Bronchial epithelial cell (primary cell): Measurements from ENCODE around the gene CCNT2. TPM values are rescaled to one million over a fixed set of nuclear protein-coding genes. Genes with fewer than 3 reads are reported as not detected.

Experiments used
- DNase-seq: peaks from one replicate; pipeline ENCODE4 v3.0.0-alpha.2; 2010; ENCODE audit warnings: low read depth
- FAIRE-seq: peaks from 2 replicates; lab custom pipeline; 2011; peaks lifted over from hg19 to GRCh38; lab: Jason Lieb, UNC
- H3K27me3 ChIP-seq: 2 replicates; pipeline ENCODE4 v1.5.1; 2011; ENCODE audit warnings: low read length; ENCODE audit not compliant: control insufficient read depth, insufficient read depth
- H3K36me3 ChIP-seq: 2 replicates; pipeline ENCODE4 v1.5.1; 2011; ENCODE audit warnings: low read length; ENCODE audit not compliant: control insufficient read depth, insufficient read depth
- H3K4me3 ChIP-seq: 2 replicates; pipeline ENCODE4 v1.5.1; 2011; ENCODE audit warnings: mild to moderate bottlenecking, low read depth, low read length, control low read depth
- CTCF ChIP-seq: IDR thresholded peaks from 2 replicates; pipeline ENCODE4 v1.5.1; 2011; ENCODE audit warnings: mild to moderate bottlenecking, moderate library complexity, low read length, control low read depth, inconsistent platforms; ENCODE audit not compliant: insufficient read depth, severe bottlenecking
- total RNA-seq: library from RNA; depleted of rRNA; stranded (reverse); fragments of >200 nt; gene quantifications from 2 replicates; pipeline ENCODE4 v1.2.1, GENCODE V29; 2014

Gene CCNT2
- total RNA-seq, 1 donor from 2014 or later = 24.0 TPM

- Histone ChIP-seq H3K27me3 (peaks cover 5% of the 10 kb centered on the region), H3K36me3 (no peaks in the 10 kb centered on the region), H3K4me3 (no peak overlapping the region)
- DNase-seq = peak; percentile 51
- peak; percentile 88 for TF ChIP-seq CTCF
- FAIRE-seq = peak; percentile 80
These were observed 85.6 kb downstream of the CCNT2 start for GRCh38 chr2:135004005-135004746.

DNA sequence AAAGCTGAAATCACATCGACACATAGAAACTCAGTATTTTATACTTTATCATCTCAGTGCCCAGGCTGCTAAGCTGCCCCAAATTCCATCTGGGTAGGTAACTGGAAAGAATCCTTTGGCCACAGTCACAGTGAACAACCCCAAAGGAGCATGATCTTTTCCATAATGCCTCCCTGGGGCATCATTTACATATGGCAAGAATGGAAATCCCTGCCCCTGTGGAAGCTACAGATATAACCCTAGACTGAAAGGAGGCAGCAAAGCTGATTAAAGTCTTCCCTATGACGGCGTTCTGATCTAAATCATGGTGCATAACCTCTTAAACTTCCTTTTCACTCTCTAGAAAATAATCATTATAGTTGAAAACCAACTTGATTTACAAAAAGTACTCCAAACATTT, 87.1 kb downstream of the CCNT2 start:
- TF ChIP-seq CTCF = no peak

More for the DNA sequence above, 87.1 kb downstream of the CCNT2 start:
- peaks cover 5% of the 10 kb centered on the region for H3K27me3 ChIP-seq
- no peaks in the 10 kb centered on the region for H3K36me3 ChIP-seq
- FAIRE-seq (no peak), DNase-seq (no peak)
- no peak overlapping the region for H3K4me3 ChIP-seq

Other genes with a start within 250 kb of the CCNT2 start
- not detected in 2 replicates for gene TMEM163, start 199.8 kb upstream of the CCNT2 start, total RNA-seq
- gene ACMSD, start 80.2 kb upstream of the CCNT2 start, total RNA-seq = not detected in 2 replicates
- not detected in 2 replicates for gene MAP3K19, start 128.6 kb downstream of the CCNT2 start, total RNA-seq
- gene RAB3GAP1, start 133.5 kb downstream of the CCNT2 start, total RNA-seq = 120 and 129 TPM in 2 replicates